ENCODE measurements around the gene FRMD1.

FRMD1 gene

GRCh38 chr6:168075216-168075615 lies 3.8 kb downstream of the FRMD1 start:
- DNase-seq: no peak

- no peak for DNase-seq
Observed at GRCh38 chr6:168073937-168074730, 4.9 kb downstream of the FRMD1 start.

GRCh38 chr6:168072730-168073129 lies 6.3 kb downstream of the FRMD1 start:
- no peak for DNase-seq

GRCh38 chr6:168072261-168072660 lies 6.8 kb downstream of the FRMD1 start:
- no peak for DNase-seq

GRCh38 chr6:168071620-168072019 lies 7.4 kb downstream of the FRMD1 start:
- no peak for DNase-seq

- DNase-seq: no peak
Observed at GRCh38 chr6:168070804-168071203, 8.2 kb downstream of the FRMD1 start.

GRCh38 chr6:168067081-168067759 lies 11.8 kb downstream of the FRMD1 start:
- DNase-seq: no peak

GRCh38 chr6:168064226-168064807 lies 14.7 kb downstream of the FRMD1 start:
- DNase-seq: no peak

- DNase-seq: no peak
Observed at GRCh38 chr6:168063431-168063830, 15.6 kb downstream of the FRMD1 start.

GRCh38 chr6:168062346-168063289 lies 16.4 kb downstream of the FRMD1 start:
- DNase-seq: no peak

- no peak for DNase-seq
Observed at GRCh38 chr6:168061269-168062210, 17.5 kb downstream of the FRMD1 start.

GRCh38 chr6:168060521-168060931 lies 18.5 kb downstream of the FRMD1 start:
- DNase-seq: no peak

- DNase-seq: no peak
Observed at GRCh38 chr6:168058691-168059551, 20.1 kb downstream of the FRMD1 start.

GRCh38 chr6:168057836-168058235 lies 21.2 kb downstream of the FRMD1 start:
- no peak for DNase-seq

- DNase-seq: no peak
Observed at GRCh38 chr6:168056892-168057527, 22.0 kb downstream of the FRMD1 start.

- DNase-seq: no peak
Observed at GRCh38 chr6:168055696-168056489, 23.1 kb downstream of the FRMD1 start.

- DNase-seq: no peak
Observed at GRCh38 chr6:168054765-168055560, 24.0 kb downstream of the FRMD1 start.

- DNase-seq: no peak
Observed at GRCh38 chr6:168053957-168054471, 25.0 kb downstream of the FRMD1 start.

Measured in NK-92 treated with Interleukin-12 subunit alpha and Interleukin-12 subunit beta, amount 100 ng/mL, for 24 hours (cell line).